Left ventricle myocardium inferior (tissue), 1 donor: Measurements from ENCODE around the gene APOA1. TPM values are rescaled to one million over a fixed set of nuclear protein-coding genes. Genes with fewer than 3 reads are reported as not detected.

Source experiments
- DNase-seq: peaks from one replicate; pipeline ENCODE4 v3.0.0-alpha.2; 2020
- H3K27ac ChIP-seq: fragments of 200-600 bp; replicated peaks from 2 replicates; pipeline ENCODE4 v1.8.0; 2021
- H3K27me3 ChIP-seq: fragments of 200-600 bp; 2 replicates; pipeline ENCODE4 v1.8.0; 2021; ENCODE audit warnings: low read depth
- H3K36me3 ChIP-seq: fragments of 200-600 bp; 2 replicates; pipeline ENCODE4 v1.8.0; 2021
- H3K4me1 ChIP-seq: fragments of 200-600 bp; 2 replicates; pipeline ENCODE4 v1.8.0; 2021
- H3K4me3 ChIP-seq: fragments of 200-600 bp; 2 replicates; pipeline ENCODE4 v1.8.0; 2021; ENCODE audit warnings: mild to moderate bottlenecking, moderate library complexity
- H3K9me3 ChIP-seq: fragments of 200-600 bp; replicated peaks from 2 replicates; pipeline ENCODE4 v1.8.0; 2021
- CTCF ChIP-seq: fragments of 200-600 bp; IDR thresholded peaks from 2 replicates; pipeline ENCODE4 v1.8.0; 2021; ENCODE audit warnings: antibody characterized with exemption, mild to moderate bottlenecking, borderline replicate concordance
- intact Hi-C: fragments of 100-400 bp; cut with micrococcal nuclease; formaldehyde crosslinking; loops from one replicate; pipeline ENCODE4 v1.11.0; 2022
- total RNA-seq: library from RNA; stranded (reverse); fragmentation: NEBNext Ultra II Directional; extraction: Animal tissue kit (Norgen Biotek cat#: 25700); gene quantifications from one replicate; pipeline ENCODE4 v1.2.1, GENCODE V29; 2021
- donor health status: DM: no; HTN: yes; CAD: no; lungs with severe emphysema.

Gene APOA1
- total RNA-seq, 1 donor from 2014 or later = 62.6 TPM

- TF ChIP-seq CTCF = no peak
- no peaks in the 10 kb centered on the region for H3K27me3 ChIP-seq
- no peaks in the 10 kb centered on the region for H3K9me3 ChIP-seq
- peaks cover 32% of the 10 kb centered on the region for H3K36me3 ChIP-seq
- DNase-seq = no peak
- peak overlapping the region; percentile 89 for H3K27ac ChIP-seq
- peak overlapping the region; percentile 85 for H3K4me3 ChIP-seq
- H3K4me1 ChIP-seq = peaks cover 33% of the 10 kb centered on the region
- intact Hi-C loops = loop anchor here (5.0 kb wide), 1 partner anchor 319 kb away; no protein-coding TSS in a partner anchor
These were observed 48.9 kb downstream of the APOA1 start for GRCh38 chr11:116788534-116788933.

- intact Hi-C loops = loop anchor here (5.0 kb wide), 1 partner anchor 319 kb away; no protein-coding TSS in a partner anchor
- Histone ChIP-seq H3K4me3 (peak within 1 kb of the TSS; percentile 85), H3K27me3 (no peaks in the 10 kb centered on the region), H3K27ac (peak within 1 kb of the TSS; percentile 89), H3K36me3 (peaks cover 38% of the 10 kb centered on the region), H3K4me1 (peaks cover 33% of the 10 kb centered on the region), H3K9me3 (no peaks in the 10 kb centered on the region)
- DNase-seq = peak; percentile 88
- peak; percentile 17 for TF ChIP-seq CTCF
These were observed 49.5 kb downstream of the APOA1 start, which contains the start of gene ZPR1 for GRCh38 chr11:116787786-116788486. Gene ZPR1 (minus strand): TSS chr11:116788023. CDS start chr11:116787990, 33 bp downstream.

GRCh38 chr11:116787436-116787785 is 50.0 kb downstream of the APOA1 start:
- DNase-seq = no peak

GRCh38 chr11:116786966-116787365 is 50.5 kb downstream of the APOA1 start:
- intact Hi-C loops = loop anchor here (5.0 kb wide), 1 partner anchor 320 kb away; no protein-coding TSS in a partner anchor
- no peak for DNase-seq
- Histone ChIP-seq H3K4me3 (peak overlapping the region; percentile 85), H3K27me3 (no peaks in the 10 kb centered on the region), H3K27ac (no peak overlapping the region), H3K9me3 (no peaks in the 10 kb centered on the region), H3K4me1 (peaks cover 33% of the 10 kb centered on the region), H3K36me3 (peaks cover 48% of the 10 kb centered on the region)
- TF ChIP-seq CTCF = no peak

More at GRCh38 chr11:116787436-116787785, 50.0 kb downstream of the APOA1 start:
- Histone ChIP-seq H3K27me3 (no peaks in the 10 kb centered on the region), H3K4me1 (peaks cover 33% of the 10 kb centered on the region), H3K27ac (peak overlapping the region; percentile 89), H3K36me3 (peaks cover 44% of the 10 kb centered on the region), H3K4me3 (peak overlapping the region; percentile 85), H3K9me3 (no peaks in the 10 kb centered on the region)
- no peak for TF ChIP-seq CTCF
- intact Hi-C loops = loop anchor here (5.0 kb wide), 1 partner anchor 320 kb away; no protein-coding TSS in a partner anchor

GRCh38 chr11:116786326-116786725 is 51.1 kb downstream of the APOA1 start:
- H3K27me3 ChIP-seq = no peaks in the 10 kb centered on the region
- H3K4me3 ChIP-seq = peak overlapping the region; percentile 85
- peaks cover 29% of the 10 kb centered on the region for H3K4me1 ChIP-seq
- no peak overlapping the region for H3K27ac ChIP-seq
- intact Hi-C loops = loop anchor here (5.0 kb wide), 1 partner anchor 321 kb away; no protein-coding TSS in a partner anchor
- no peak for TF ChIP-seq CTCF
- H3K36me3 ChIP-seq = peaks cover 54% of the 10 kb centered on the region
- H3K9me3 ChIP-seq = no peaks in the 10 kb centered on the region
- DNase-seq = no peak

Other genes with a start within 250 kb of the APOA1 start
- gene BUD13, start 64.6 kb downstream of the APOA1 start, total RNA-seq = 7.1 TPM
- gene ZPR1, start 49.6 kb downstream of the APOA1 start, total RNA-seq = 26.4 TPM
- gene APOA5, start 45.7 kb downstream of the APOA1 start, total RNA-seq = not detected
- gene APOA4, start 14.3 kb downstream of the APOA1 start, total RNA-seq = not detected
- gene APOC3, start 7.7 kb downstream of the APOA1 start, total RNA-seq = not detected